Cardiac atrium fibroblast (primary cell): ENCODE measurements around the gene SLC25A1. TPM values are rescaled to one million over a fixed set of nuclear protein-coding genes. Genes with fewer than 3 reads are reported as not detected.

Source experiments
- total RNA-seq: library from RNA; depleted of rRNA; stranded (reverse); fragments of >200 nt; gene quantifications from 2 replicates; pipeline ENCODE4 v1.2.3, GENCODE V29; 2015

Gene SLC25A1
- total RNA-seq: 146 and 197 TPM in 2 replicates

GRCh38 chr22:19178657-19179496, at the start of gene SLC25A1:
Gene SLC25A1, minus strand, starts transcription at chr22:19178736. Its CDS starts 63 bp downstream, at chr22:19178673.

GRCh38 chr22:19149991-19150390, 28.5 kb downstream of the SLC25A1 start, which contains the start of gene GSC2:
Gene GSC2, minus strand, starts transcription at chr22:19150292. Its CDS starts 9 bp downstream, at chr22:19150283.

GRCh38 chr22:19130959-19131684, 47.4 kb downstream of the SLC25A1 start, which contains the start of gene TSSK2:
Gene TSSK2, plus strand, starts transcription at chr22:19131308. Its CDS starts 92 bp downstream, at chr22:19131400.

Other genes starting within 250 kb of the SLC25A1 start
- not detected in 2 replicates for gene PRODH, start 242.4 kb downstream of the SLC25A1 start, total RNA-seq
- 33.9 and 39.9 TPM in 2 replicates for gene DGCR2, start 56.3 kb downstream of the SLC25A1 start, total RNA-seq
- gene TSSK2, start 47.4 kb downstream of the SLC25A1 start, total RNA-seq: not detected in 2 replicates
- gene ESS2, start 34.1 kb downstream of the SLC25A1 start, total RNA-seq: 13.9 and 15.9 TPM in 2 replicates
- gene GSC2, start 28.4 kb downstream of the SLC25A1 start, total RNA-seq: not detected in 2 replicates
- gene CLTCL1, start 113.0 kb upstream of the SLC25A1 start, total RNA-seq: 8.4 and 20.2 TPM in 2 replicates